T-helper 1 cell (primary cell): ENCODE results near the gene OGFR.

Experiments
- DNase-seq, 5 donors: peaks; one replicate each; pipeline ENCODE4 v3.0.0-alpha.2; 2012 to 2020

Gene OGFR

GRCh38 chr20:62769346-62770071 is 35.1 kb upstream of the OGFR start:
- DNase-seq: peak in 1 of 5 donors; percentile 0

- DNase-seq: peak in 1 of 5 donors; percentile 1
Measured at GRCh38 chr20:62770111-62770910, 34.3 kb upstream of the OGFR start.

GRCh38 chr20:62770916-62771315 is 33.7 kb upstream of the OGFR start:
- DNase-seq: peak in 1 of 5 donors; percentile 0

- DNase-seq: peak in 1 of 5 donors; percentile 0
Measured at GRCh38 chr20:62771396-62772102, 33.1 kb upstream of the OGFR start.

- DNase-seq: no peak
Measured at GRCh38 chr20:62772103-62772611, 32.5 kb upstream of the OGFR start.

- no peak for DNase-seq
Measured at GRCh38 chr20:62772619-62772989, 32.0 kb upstream of the OGFR start.

- DNase-seq: no peak
Measured at GRCh38 chr20:62772990-62773844, 31.4 kb upstream of the OGFR start.

- no peak for DNase-seq
Measured at GRCh38 chr20:62773845-62774714, 30.6 kb upstream of the OGFR start.

- no peak for DNase-seq
Measured at GRCh38 chr20:62774762-62775161, 29.9 kb upstream of the OGFR start.

GRCh38 chr20:62775206-62775605 is 29.4 kb upstream of the OGFR start:
- no peak for DNase-seq

- DNase-seq: no peak
Measured at GRCh38 chr20:62776035-62776691, 28.5 kb upstream of the OGFR start.

GRCh38 chr20:62776692-62777527 is 27.7 kb upstream of the OGFR start:
- peak in 1 of 5 donors; percentile 28 for DNase-seq

GRCh38 chr20:62777528-62777830 is 27.2 kb upstream of the OGFR start:
- no peak for DNase-seq

GRCh38 chr20:62778058-62778457 is 26.6 kb upstream of the OGFR start:
- no peak for DNase-seq

- no peak for DNase-seq
Measured at GRCh38 chr20:62778601-62779416, 25.8 kb upstream of the OGFR start.

GRCh38 chr20:62779417-62779685 is 25.3 kb upstream of the OGFR start:
- no peak for DNase-seq

- no peak for DNase-seq
Measured at GRCh38 chr20:62780204-62780603, 24.4 kb upstream of the OGFR start.

GRCh38 chr20:62780696-62781095 is 23.9 kb upstream of the OGFR start:
- DNase-seq: no peak

GRCh38 chr20:62782149-62782892 is 22.3 kb upstream of the OGFR start:
- DNase-seq: no peak
